Vagina (tissue), 2 donors: Measurements from ENCODE around the gene EML4.

Experiments used
- POLR2A ChIP-seq, 2 donors: fragments of 450-650 bp; IDR thresholded peaks; one replicate each; pipeline ENCODE4 v1.6.1; 2017; ENCODE audit warnings: antibody characterized with exemption in 2 of 2, mild to moderate bottlenecking in 2 of 2, moderate library complexity in 2 of 2
- POLR2AphosphoS5 ChIP-seq, 2 donors: sonication (generic); formaldehyde crosslinking; IDR thresholded peaks; one replicate each; pipeline ENCODE4 v1.9.0; 2017; ENCODE audit warnings: antibody characterized with exemption in 2 of 2, mild to moderate bottlenecking in 2 of 2, low read depth in 1 of 2; ENCODE audit not compliant: insufficient read depth in 1 of 2
- TF ChIP-seq, protein P1 (sequence below), 3 experiments: fragments of 450-650 bp in 2 of 3; fragments of 200-600 bp in 1 of 3; sonication (generic) in 1 of 3; IDR thresholded peaks; one replicate each; pipeline ENCODE4 v1.5.1; 2017 to 2019; ENCODE audit warnings: antibody characterized with exemption in 3 of 3, mild to moderate bottlenecking in 2 of 3, moderate library complexity in 2 of 3

DNA sequence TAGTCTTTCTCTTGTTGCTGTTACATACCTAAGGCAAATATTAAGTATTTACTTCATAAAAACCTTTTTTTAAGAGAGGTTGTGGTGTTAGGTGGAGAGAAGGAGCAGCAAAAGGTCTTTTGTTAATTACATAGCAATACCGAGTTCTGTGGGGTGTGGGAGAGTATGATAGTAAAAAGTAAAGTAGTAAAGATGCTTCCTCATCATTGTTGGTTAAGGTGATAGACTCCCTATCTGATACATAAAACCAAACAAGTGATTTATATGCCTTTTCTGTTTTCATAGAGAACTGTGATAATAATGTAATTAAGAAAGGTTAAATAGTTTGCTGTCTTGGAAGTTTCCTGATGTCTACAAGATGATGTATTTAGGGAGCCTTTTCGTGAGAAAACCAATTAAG is 75.4 kb downstream of the EML4 start:
- TF ChIP-seq, protein P1, sequence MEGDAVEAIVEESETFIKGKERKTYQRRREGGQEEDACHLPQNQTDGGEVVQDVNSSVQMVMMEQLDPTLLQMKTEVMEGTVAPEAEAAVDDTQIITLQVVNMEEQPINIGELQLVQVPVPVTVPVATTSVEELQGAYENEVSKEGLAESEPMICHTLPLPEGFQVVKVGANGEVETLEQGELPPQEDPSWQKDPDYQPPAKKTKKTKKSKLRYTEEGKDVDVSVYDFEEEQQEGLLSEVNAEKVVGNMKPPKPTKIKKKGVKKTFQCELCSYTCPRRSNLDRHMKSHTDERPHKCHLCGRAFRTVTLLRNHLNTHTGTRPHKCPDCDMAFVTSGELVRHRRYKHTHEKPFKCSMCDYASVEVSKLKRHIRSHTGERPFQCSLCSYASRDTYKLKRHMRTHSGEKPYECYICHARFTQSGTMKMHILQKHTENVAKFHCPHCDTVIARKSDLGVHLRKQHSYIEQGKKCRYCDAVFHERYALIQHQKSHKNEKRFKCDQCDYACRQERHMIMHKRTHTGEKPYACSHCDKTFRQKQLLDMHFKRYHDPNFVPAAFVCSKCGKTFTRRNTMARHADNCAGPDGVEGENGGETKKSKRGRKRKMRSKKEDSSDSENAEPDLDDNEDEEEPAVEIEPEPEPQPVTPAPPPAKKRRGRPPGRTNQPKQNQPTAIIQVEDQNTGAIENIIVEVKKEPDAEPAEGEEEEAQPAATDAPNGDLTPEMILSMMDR (IDR thresholded peaks at IDR 0.05) = no peak
- no peak for TF ChIP-seq POLR2AphosphoS5 (IDR thresholded peaks at IDR 0.05; ENCODE audit: insufficient read depth in 1 of 2, low read depth in 1 of 2)
- TF ChIP-seq POLR2A (IDR thresholded peaks at IDR 0.05) = no peak
